Measurements from ENCODE around the gene LEF1. TPM values are rescaled to one million over a fixed set of nuclear protein-coding genes. Genes with fewer than 3 reads are reported as not detected.

LEF1 gene
- total RNA-seq, 1 experiment from 2014 or later, result 0.54 TPM

- Histone ChIP-seq H3K36me3 (ENCODE audit: control insufficient read depth, insufficient read depth, low read length) (no peaks in the 10 kb centered on the region), H3K27me3 (ENCODE audit: control insufficient read depth, insufficient read depth, low read length) (no peaks in the 10 kb centered on the region), H3K9me3 (ENCODE audit: control insufficient read depth, insufficient read depth, low read depth, low read length) (no peaks in the 10 kb centered on the region), H3K27ac (ENCODE audit: low read length) (no peak overlapping the region), H3K4me1 (ENCODE audit: control insufficient read depth, insufficient read depth, low read length) (no peaks in the 10 kb centered on the region), H3K4me3 (ENCODE audit: low read depth in 2 of 2, low read length in 2 of 2) (no peak overlapping the region)
- DNase-seq (ENCODE audit: low read depth, low spot score) (no peak), ATAC-seq (no peak)
- ChIA-PET POLR2A (no interaction called here), CTCF (no interaction called here)
- intact Hi-C loops (cut with micrococcal nuclease; ENCODE audit: unreplicated experiment) (no loop called here), in situ Hi-C loops (cut with HindIII; ENCODE audit: low pct_unique_long_range_greater_than_20kb, low sequenced_read_pairs) (no loop called here)
- BruUV-seq (replicated peaks), result no TSS peak
- no peak for TF ChIP-seq REST (IDR thresholded peaks at IDR 0.05; ENCODE audit: insufficient read depth in 1 of 2, low read depth in 2 of 2, low read length in 1 of 2)
- no peak for TF ChIP-seq SIN3A (IDR thresholded peaks at IDR 0.05; ENCODE audit: borderline replicate concordance, insufficient read depth, low read depth, low read length)
- TF ChIP-seq POLR2AphosphoS5 (IDR thresholded peaks at IDR 0.05; ENCODE audit: low read depth, low read length), result no peak
- no peak for TF ChIP-seq CTCF (IDR thresholded peaks at IDR 0.05)
- TF ChIP-seq TCF7L2 (IDR thresholded peaks at IDR 0.05; ENCODE audit: low read depth, low read length), result no peak
Observed at GRCh38 chr4:108087293-108087967, 81.3 kb downstream of the LEF1 start.

- no peaks in the 10 kb centered on the region for H3K36me3 ChIP-seq (ENCODE audit: control insufficient read depth, insufficient read depth, low read length)
- CTCF ChIA-PET, result no interaction called here
- H3K9me3 ChIP-seq (ENCODE audit: control insufficient read depth, insufficient read depth, low read depth, low read length), result no peaks in the 10 kb centered on the region
- POLR2A ChIA-PET, result no interaction called here
- DNase-seq (ENCODE audit: low read depth, low spot score) (no peak), ATAC-seq (no peak)
- TF ChIP-seq CTCF (IDR thresholded peaks at IDR 0.05), result no peak
- TF ChIP-seq REST (IDR thresholded peaks at IDR 0.05; ENCODE audit: insufficient read depth in 1 of 2, low read depth in 2 of 2, low read length in 1 of 2), result no peak
- no peak for TF ChIP-seq SIN3A (IDR thresholded peaks at IDR 0.05; ENCODE audit: borderline replicate concordance, insufficient read depth, low read depth, low read length)
- in situ Hi-C loops (cut with HindIII; ENCODE audit: low pct_unique_long_range_greater_than_20kb, low sequenced_read_pairs) (no loop called here), intact Hi-C loops (cut with micrococcal nuclease; ENCODE audit: unreplicated experiment) (no loop called here)
- no peak overlapping the region for H3K4me3 ChIP-seq (ENCODE audit: low read depth in 2 of 2, low read length in 2 of 2)
- no TSS peak for BruUV-seq (replicated peaks)
- H3K27ac ChIP-seq (ENCODE audit: low read length), result no peak overlapping the region
- H3K4me1 ChIP-seq (ENCODE audit: control insufficient read depth, insufficient read depth, low read length), result no peaks in the 10 kb centered on the region
- no peaks in the 10 kb centered on the region for H3K27me3 ChIP-seq (ENCODE audit: control insufficient read depth, insufficient read depth, low read length)
Observed at GRCh38 chr4:108081256-108081655, 87.5 kb downstream of the LEF1 start.
